Measurements from ENCODE around the gene ZNF839.
"Not testable (repeated sequence)": the region's sequence is repeated elsewhere in the genome, so short reads cannot be mapped to it uniquely, and the experiment has no call there.

ZNF839 gene

GRCh38 chr14:102319351-102320032, at the start of gene ZNF839:
Gene ZNF839, plus strand, starts transcription at chr14:102319746. Its CDS starts 20 bp downstream, at chr14:102319766.
- peak; percentile 91 for DNase-seq (ENCODE audit: low spot score)

GRCh38 chr14:102272392-102272791, 47.2 kb upstream of the ZNF839 start:
- no peak for DNase-seq (ENCODE audit: low spot score)

GRCh38 chr14:102275866-102276265, 43.7 kb upstream of the ZNF839 start:
- DNase-seq (ENCODE audit: low spot score), result no peak

- no peak for DNase-seq (ENCODE audit: low spot score)
These were observed 41.5 kb upstream of the ZNF839 start for GRCh38 chr14:102277874-102278630.

- no peak for DNase-seq (ENCODE audit: low spot score)
These were observed 41.0 kb upstream of the ZNF839 start for GRCh38 chr14:102278631-102278935.

- DNase-seq (ENCODE audit: low spot score), result no peak
These were observed 40.3 kb upstream of the ZNF839 start for GRCh38 chr14:102279282-102279681.

- no peak for DNase-seq (ENCODE audit: low spot score)
These were observed 39.7 kb upstream of the ZNF839 start for GRCh38 chr14:102279688-102280348.

GRCh38 chr14:102280376-102280962, 39.1 kb upstream of the ZNF839 start:
- no peak for DNase-seq (ENCODE audit: low spot score)

- DNase-seq (ENCODE audit: low spot score), result no peak
These were observed 36.6 kb upstream of the ZNF839 start for GRCh38 chr14:102282751-102283465.

- no peak for DNase-seq (ENCODE audit: low spot score)
These were observed 35.9 kb upstream of the ZNF839 start for GRCh38 chr14:102283631-102284129.

- DNase-seq (ENCODE audit: low spot score), result no peak
These were observed 34.4 kb upstream of the ZNF839 start for GRCh38 chr14:102285106-102285505.

- no peak for DNase-seq (ENCODE audit: low spot score)
These were observed 31.4 kb upstream of the ZNF839 start for GRCh38 chr14:102288139-102288538.

- no peak for DNase-seq (ENCODE audit: low spot score)
These were observed 27.1 kb upstream of the ZNF839 start for GRCh38 chr14:102292441-102292840.

GRCh38 chr14:102293781-102294180, 25.8 kb upstream of the ZNF839 start:
- no peak for DNase-seq (ENCODE audit: low spot score)

- DNase-seq (ENCODE audit: low spot score), result no peak
These were observed 24.3 kb upstream of the ZNF839 start for GRCh38 chr14:102295270-102295669.

- no peak for DNase-seq (ENCODE audit: low spot score)
These were observed 21.9 kb upstream of the ZNF839 start for GRCh38 chr14:102297436-102298170.

- not testable (repeated sequence) for DNase-seq (ENCODE audit: low spot score)
These were observed 21.1 kb upstream of the ZNF839 start for GRCh38 chr14:102298303-102299070.

GRCh38 chr14:102303664-102304063, 15.9 kb upstream of the ZNF839 start:
- DNase-seq (ENCODE audit: low spot score), result no peak

GRCh38 chr14:102304611-102305506, 14.7 kb upstream of the ZNF839 start, which contains the start of gene MOK:
Gene MOK, minus strand, starts transcription at chr14:102305164. Its CDS starts 196 bp downstream, at chr14:102304968.
- peak; percentile 96 for DNase-seq (ENCODE audit: low spot score)

Measured in CD4-positive, alpha-beta T cell treated with Interleukin-6 at 100 ng/mL for 8 hours (primary cell).